Occipital lobe (tissue), 2 donors: ENCODE measurements around the gene PLN. TPM values are rescaled to one million over a fixed set of nuclear protein-coding genes. Genes with fewer than 3 reads are reported as not detected.

ENCODE experiments used
- DNase-seq: peaks from one replicate; lab custom pipeline; 2025; lab: John Stamatoyannopoulos, UW
- total RNA-seq: library from RNA; depleted of rRNA; stranded (reverse); fragments of >200 nt; gene quantifications from one replicate; pipeline ENCODE4 v1.2.3, GENCODE V29; 2014

PLN gene
- total RNA-seq, 1 donor from 2014 or later: 0.47 TPM

DNA sequence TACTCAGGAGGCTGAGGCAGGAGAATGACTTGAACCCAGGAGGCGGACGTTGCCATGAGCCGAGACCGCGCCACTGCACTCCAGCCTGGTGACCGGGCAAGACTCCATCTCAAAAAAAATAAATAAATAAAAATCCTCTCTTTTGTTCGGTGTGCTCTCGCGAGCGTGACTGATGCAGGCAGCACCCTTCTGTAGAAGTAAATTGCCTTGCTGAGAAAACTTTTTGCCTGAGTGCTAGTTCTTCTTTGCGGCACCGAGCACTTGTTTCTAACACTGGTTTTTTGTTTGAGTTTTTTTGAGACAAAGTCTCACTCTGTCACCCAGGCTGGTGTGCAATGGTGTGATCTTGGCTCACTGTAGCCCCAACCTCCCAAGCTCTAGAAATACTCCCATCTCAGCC is 30.5 kb downstream of the PLN start:
- no peak for DNase-seq

GRCh38 chr6:118579786-118580185 is 31.7 kb downstream of the PLN start:
- DNase-seq: no peak

- DNase-seq: no peak
These were observed 32.7 kb downstream of the PLN start for GRCh38 chr6:118580585-118581419.

DNA sequence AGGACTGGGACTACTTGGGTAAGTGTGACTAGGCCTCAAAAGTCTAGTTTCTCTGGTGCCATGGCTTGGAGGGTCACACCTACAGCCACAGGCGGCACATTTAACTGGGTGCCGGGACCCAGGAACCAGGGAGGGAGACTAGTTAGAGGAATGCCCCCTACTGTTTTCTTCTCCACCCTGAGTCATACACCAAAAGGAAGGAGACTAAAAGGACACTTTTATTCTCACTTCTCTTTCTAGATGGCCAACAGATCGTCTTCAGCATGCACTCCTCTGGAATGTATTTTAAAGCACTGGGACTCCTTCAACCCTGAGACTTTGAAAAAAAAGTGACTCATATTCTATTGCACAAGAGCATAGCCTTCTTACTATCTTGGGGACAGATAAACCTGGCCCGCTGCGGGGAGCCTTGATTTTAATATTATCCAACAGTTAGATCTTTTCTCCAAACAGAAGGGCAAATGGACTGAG is 33.4 kb downstream of the PLN start:
- DNase-seq: no peak

- no peak for DNase-seq
These were observed 36.8 kb downstream of the PLN start for GRCh38 chr6:118584911-118585310.

GRCh38 chr6:118586746-118587485 is 38.8 kb downstream of the PLN start:
- no peak for DNase-seq

DNA sequence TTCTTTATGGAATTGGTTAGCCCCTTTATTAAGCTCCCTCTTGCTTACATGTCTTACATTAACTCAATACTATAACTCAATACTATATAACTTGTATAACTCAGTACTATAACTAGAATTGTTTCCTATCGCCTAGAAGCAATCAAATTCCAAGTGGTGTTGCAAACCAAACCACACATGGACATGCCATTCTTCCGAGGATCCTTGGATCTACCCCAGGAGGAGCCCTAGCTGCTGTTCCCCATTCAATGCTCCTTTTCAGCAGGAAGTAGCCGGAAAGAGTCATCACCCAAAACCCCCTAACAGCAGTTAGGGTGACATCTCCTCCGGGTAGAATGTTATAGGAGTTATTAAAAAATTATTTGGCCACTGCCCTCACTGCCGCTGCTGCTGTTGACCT is 40.5 kb downstream of the PLN start:
- DNase-seq: no peak

DNA sequence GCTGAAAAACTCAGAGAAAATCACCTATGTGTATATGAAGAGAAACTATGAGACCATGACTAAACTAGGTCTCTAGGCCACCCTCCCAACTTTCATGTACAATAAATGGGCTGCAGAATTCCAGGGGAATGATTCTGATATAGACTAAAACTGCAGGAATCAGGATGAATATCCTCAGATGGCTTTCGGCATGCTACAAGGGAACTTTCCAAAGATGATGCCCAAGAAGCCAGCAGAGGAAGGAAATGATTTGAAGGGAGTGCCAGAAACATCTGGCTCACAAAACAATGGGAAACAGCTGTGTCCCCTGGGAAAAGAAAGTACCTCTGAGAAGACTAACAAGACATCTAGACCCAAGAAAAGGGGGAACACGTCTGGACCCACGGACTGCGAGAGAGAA is 41.1 kb downstream of the PLN start:
- no peak for DNase-seq

GRCh38 chr6:118589649-118590365 is 41.7 kb downstream of the PLN start:
- no peak for DNase-seq

- no peak for DNase-seq
These were observed 43.8 kb downstream of the PLN start for GRCh38 chr6:118591897-118592296.

DNA sequence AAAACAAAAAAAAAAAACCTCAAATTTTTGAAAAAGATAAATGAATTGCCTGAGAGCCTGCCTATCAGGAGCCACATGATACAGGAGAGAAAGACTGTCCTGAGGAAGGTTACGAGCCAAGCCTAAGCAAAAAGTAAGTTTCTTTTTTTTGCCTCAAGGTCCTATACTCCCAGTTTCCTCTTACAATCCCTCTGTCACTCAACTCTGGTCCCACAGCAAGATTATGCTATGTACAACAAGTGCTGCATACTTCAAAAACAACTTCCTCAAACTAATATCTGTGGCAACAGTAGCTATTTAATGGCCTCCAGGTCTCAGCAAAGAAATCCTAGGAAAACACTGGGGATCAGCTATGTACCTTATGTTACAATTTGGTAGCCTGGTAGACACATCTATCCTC is 46.8 kb downstream of the PLN start:
- no peak for DNase-seq

DNA sequence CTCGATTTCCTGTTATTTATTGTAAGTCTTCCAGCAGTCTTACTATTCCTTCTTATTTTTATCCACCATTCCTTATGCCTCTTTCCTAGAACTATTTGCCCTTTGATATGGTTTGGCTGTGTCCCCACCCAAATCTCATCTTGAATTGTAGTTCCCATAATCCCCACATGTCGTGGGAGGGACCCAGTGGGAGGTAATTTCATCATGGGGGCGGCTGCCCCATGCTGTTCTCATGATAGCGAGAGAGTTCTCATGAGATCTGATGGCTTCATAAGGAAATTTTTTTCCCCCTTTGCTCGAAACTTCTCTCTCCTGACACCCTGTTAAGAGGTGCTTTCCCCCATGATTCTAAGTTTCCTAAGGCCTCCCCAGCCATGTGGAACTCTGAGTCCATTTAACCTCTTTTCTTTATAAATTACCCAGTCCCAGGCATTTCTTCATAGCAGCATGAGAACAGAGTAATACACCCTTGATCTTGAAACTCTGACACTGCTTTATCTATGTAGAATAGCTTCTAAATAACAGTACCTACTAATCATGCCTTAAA is 48.8 kb downstream of the PLN start:
- DNase-seq: no peak

- DNase-seq: no peak
These were observed 49.5 kb downstream of the PLN start for GRCh38 chr6:118597636-118598035.

GRCh38 chr6:118598324-118598723 is 50.2 kb downstream of the PLN start:
- DNase-seq: no peak

DNA sequence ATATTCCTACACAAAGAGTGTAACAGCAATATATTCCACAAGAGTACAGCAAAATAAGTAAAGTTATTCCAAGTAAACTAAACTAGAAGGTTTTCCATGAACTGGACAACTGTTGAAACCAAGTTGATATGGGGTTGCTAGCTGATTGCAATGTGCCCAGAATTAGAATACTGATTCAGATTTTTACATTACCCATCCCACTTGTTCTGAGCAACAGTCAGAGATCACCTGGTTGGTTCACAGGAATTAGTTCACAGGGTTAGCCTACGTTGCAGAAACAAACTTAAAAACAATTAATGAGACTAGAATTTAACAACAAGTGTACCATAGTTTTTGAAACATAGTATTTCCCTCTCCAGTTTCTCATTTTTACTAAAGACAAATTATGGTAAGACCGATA is 54.2 kb downstream of the PLN start:
- DNase-seq: no peak

GRCh38 chr6:118603372-118603771 is 55.3 kb downstream of the PLN start:
- no peak for DNase-seq

DNA sequence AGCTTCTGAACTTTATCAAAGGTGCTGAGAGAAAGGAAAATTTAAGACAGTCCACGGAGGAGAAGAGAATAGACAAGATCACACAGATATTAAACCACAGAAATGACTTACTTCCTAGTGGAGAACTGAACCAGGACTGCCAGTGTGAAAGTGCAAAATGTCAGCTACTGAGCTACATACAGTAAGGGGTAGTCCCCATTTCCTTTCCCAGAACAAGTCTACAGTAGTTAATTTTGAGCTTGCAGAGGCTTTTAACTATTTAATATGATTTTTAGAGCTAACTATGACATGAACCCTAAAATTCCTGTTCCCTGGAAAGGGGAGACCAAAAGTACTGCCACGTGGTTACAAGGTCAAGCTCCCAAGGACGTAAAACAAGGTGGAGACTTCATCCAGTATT is 58.2 kb downstream of the PLN start:
- DNase-seq: no peak

- DNase-seq: no peak
These were observed 58.8 kb downstream of the PLN start for GRCh38 chr6:118606858-118607257.
